WTC11 (cell line): Measurements from ENCODE around the gene FGF14. TPM values are rescaled to one million over a fixed set of nuclear protein-coding genes. Genes with fewer than 3 reads are reported as not detected.

ENCODE experiments used
- ATAC-seq: fragments of 200-7000 bp; cut with Tn5 transposase; 2 replicates; pipeline ENCODE4 v1.10.0; 2021; ENCODE audit warnings: mild to moderate bottlenecking, moderate library complexity
- CTCF ChIA-PET: fragments of 300-600 bp; sonication (Branson Sonifier 250); formaldehyde crosslinking; loops from one replicate; lab custom pipeline; 2021; ENCODE audit warnings: antibody characterized with exemption; lab: Charles Lee
- POLR2A ChIA-PET: fragments of 350-600 bp; sonication (Branson Sonifier 250); formaldehyde crosslinking; loops from one replicate; lab custom pipeline; 2021; ENCODE audit warnings: antibody characterized with exemption; lab: Charles Lee
- DNase-seq: peaks from one replicate; pipeline ENCODE4 v3.0.0; 2021; ENCODE audit warnings: low spot score
- H3K27ac Mint-ChIP-seq: 2 replicates; pipeline ENCODE4 v1.8.0; 2021; ENCODE audit warnings: mixed read lengths
- H3K27me3 Mint-ChIP-seq: 2 replicates; pipeline ENCODE4 v1.8.0; 2021; ENCODE audit warnings: low read depth, mild to moderate bottlenecking, moderate library complexity, mixed read lengths
- H3K36me3 Mint-ChIP-seq: 2 replicates; pipeline ENCODE4 v1.8.0; 2021; ENCODE audit warnings: mixed read lengths
- H3K4me1 Mint-ChIP-seq: 2 replicates; pipeline ENCODE4 v1.8.0; 2022; ENCODE audit warnings: mixed read lengths
- H3K4me3 Mint-ChIP-seq: 2 replicates; pipeline ENCODE4 v1.8.0; 2021; ENCODE audit warnings: mild to moderate bottlenecking, moderate library complexity, mixed read lengths
- H3K9me3 Mint-ChIP-seq: 2 replicates; pipeline ENCODE4 v1.8.0; 2021; ENCODE audit warnings: mixed read lengths
- ARID4B ChIP-seq: sonication (generic); formaldehyde crosslinking; IDR thresholded peaks from 2 replicates; pipeline ENCODE4 v1.8.0; 2023; ENCODE audit warnings: missing genetic modification reagents, mild to moderate bottlenecking, borderline replicate concordance
- CREB1 ChIP-seq: sonication (generic); formaldehyde crosslinking; IDR thresholded peaks from 2 replicates; pipeline ENCODE4 v1.8.0; 2023; ENCODE audit warnings: mild to moderate bottlenecking, missing genetic modification reagents
- EMX1 ChIP-seq: fragments of 250-450 bp; sonication (Bioruptor Pico); IDR thresholded peaks from 2 replicates; pipeline ENCODE4 v1.8.0; 2021; ENCODE audit warnings: mild to moderate bottlenecking
- FOXK1 ChIP-seq: sonication (generic); formaldehyde crosslinking; IDR thresholded peaks from 2 replicates; pipeline ENCODE4 v1.8.0; 2022; ENCODE audit warnings: mild to moderate bottlenecking, moderate library complexity, missing genetic modification reagents
- HMGA2 ChIP-seq: fragments of 250-450 bp; sonication (Bioruptor Pico); IDR thresholded peaks from 2 replicates; pipeline ENCODE4 v1.4.0; 2021; ENCODE audit warnings: mild to moderate bottlenecking, moderate library complexity
- JAZF1 ChIP-seq: fragments of 250-450 bp; sonication (Bioruptor Pico); IDR thresholded peaks from 2 replicates; pipeline ENCODE4 v1.9.0; 2021; ENCODE audit warnings: moderate library complexity, mild to moderate bottlenecking, inconsistent platforms
- MXD4 ChIP-seq: fragments of 250-450 bp; sonication (Bioruptor Pico); IDR thresholded peaks from 2 replicates; pipeline ENCODE4 v1.8.0; 2021; ENCODE audit warnings: mild to moderate bottlenecking, moderate library complexity, borderline replicate concordance
- OVOL2 ChIP-seq: fragments of 250-450 bp; sonication (Bioruptor Pico); IDR thresholded peaks from 2 replicates; pipeline ENCODE4 v1.9.0; 2021; ENCODE audit warnings: mild to moderate bottlenecking, borderline replicate concordance
- PRRX2 ChIP-seq: fragments of 250-450 bp; sonication (Bioruptor Pico); IDR thresholded peaks from 2 replicates; pipeline ENCODE4 v1.8.0; 2021; ENCODE audit warnings: mild to moderate bottlenecking
- USF2 ChIP-seq: sonication (generic); formaldehyde crosslinking; IDR thresholded peaks from 2 replicates; pipeline ENCODE4 v1.8.1; 2023; ENCODE audit warnings: mild to moderate bottlenecking, missing genetic modification reagents, moderate library complexity
- ZNF138 ChIP-seq: sonication (generic); formaldehyde crosslinking; conservative IDR thresholded peaks from 2 replicates; pipeline ENCODE4 v1.8.1; 2022; ENCODE audit warnings: mild to moderate bottlenecking, moderate library complexity, missing genetic modification reagents
- ZNF263 ChIP-seq: sonication (generic); formaldehyde crosslinking; IDR thresholded peaks from 2 replicates; pipeline ENCODE4 v1.8.1; 2022; ENCODE audit warnings: low read depth, mild to moderate bottlenecking, moderate library complexity, missing genetic modification reagents
- ZNF317 ChIP-seq: sonication (generic); formaldehyde crosslinking; IDR thresholded peaks from 2 replicates; pipeline ENCODE4 v1.8.1; 2023; ENCODE audit warnings: low read depth, mild to moderate bottlenecking, moderate library complexity, missing genetic modification reagents, borderline replicate concordance
- total RNA-seq: library from RNA; stranded (reverse); gene quantifications from 3 replicates; pipeline ENCODE4 v1.2.3, GENCODE V29; 2021
- TF ChIP-seq, protein P1 (sequence below): sonication (generic); formaldehyde crosslinking; IDR thresholded peaks from 2 replicates; pipeline ENCODE4 v1.8.1; 2022; ENCODE audit warnings: low read depth, mild to moderate bottlenecking, moderate library complexity, missing genetic modification reagents, borderline replicate concordance
- TF ChIP-seq, protein P2 (sequence below): sonication (generic); formaldehyde crosslinking; IDR thresholded peaks from 2 replicates; pipeline ENCODE4 v1.8.1; 2023; ENCODE audit warnings: mild to moderate bottlenecking, missing genetic modification reagents

Gene FGF14
- total RNA-seq, 1 experiment from 2014 or later, result 0.28 TPM

DNA sequence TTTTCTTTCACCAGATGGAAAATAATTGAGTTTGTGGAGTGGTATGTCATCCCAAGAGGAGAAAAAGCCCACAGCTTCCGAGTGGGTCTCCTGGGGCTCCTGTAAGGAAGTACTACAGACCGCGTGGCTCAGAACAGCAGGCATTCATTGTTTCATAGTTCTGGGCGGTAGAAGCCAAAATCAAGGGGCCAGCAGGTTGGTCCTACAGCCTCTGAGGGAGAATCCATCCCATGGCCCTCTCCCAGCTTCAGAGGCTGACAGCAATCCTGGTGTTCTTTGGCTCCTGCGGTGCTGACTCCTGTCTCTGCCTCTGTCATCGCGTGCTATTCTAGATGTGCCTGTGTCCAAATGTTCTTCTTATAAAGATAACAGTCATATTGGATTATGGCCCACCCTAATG is 362.6 kb downstream of the FGF14 start:
- ChIA-PET CTCF (no interaction called here), POLR2A (no interaction called here)
- Mint-ChIP-seq H3K4me1 (peaks cover 4% of the 10 kb centered on the region), H3K4me3 (no peak overlapping the region)
- peak; percentile 62; the same call in 1 of the 2 replicates for ATAC-seq
- no peak for TF ChIP-seq EMX1
- no peak for TF ChIP-seq JAZF1 (CRISPR knock-in tag)
- TF ChIP-seq, protein P1, sequence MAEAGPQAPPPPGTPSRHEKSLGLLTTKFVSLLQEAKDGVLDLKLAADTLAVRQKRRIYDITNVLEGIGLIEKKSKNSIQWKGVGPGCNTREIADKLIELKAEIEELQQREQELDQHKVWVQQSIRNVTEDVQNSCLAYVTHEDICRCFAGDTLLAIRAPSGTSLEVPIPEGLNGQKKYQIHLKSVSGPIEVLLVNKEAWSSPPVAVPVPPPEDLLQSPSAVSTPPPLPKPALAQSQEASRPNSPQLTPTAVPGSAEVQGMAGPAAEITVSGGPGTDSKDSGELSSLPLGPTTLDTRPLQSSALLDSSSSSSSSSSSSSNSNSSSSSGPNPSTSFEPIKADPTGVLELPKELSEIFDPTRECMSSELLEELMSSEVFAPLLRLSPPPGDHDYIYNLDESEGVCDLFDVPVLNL (CRISPR knock-in tag), result no peak
- no peak for TF ChIP-seq ZNF317
- no peak for TF ChIP-seq ARID4B
- no peak for TF ChIP-seq FOXK1
- TF ChIP-seq USF2 (CRISPR knock-in tag), result no peak
- no peak for TF ChIP-seq MXD4
- TF ChIP-seq, all 79 proteins: peak for 0
- Mint-ChIP-seq H3K9me3 (no peaks in the 10 kb centered on the region), H3K36me3 (no peaks in the 10 kb centered on the region), H3K27me3 (no peaks in the 10 kb centered on the region), H3K27ac (no peak overlapping the region)
- no peak for DNase-seq

DNA sequence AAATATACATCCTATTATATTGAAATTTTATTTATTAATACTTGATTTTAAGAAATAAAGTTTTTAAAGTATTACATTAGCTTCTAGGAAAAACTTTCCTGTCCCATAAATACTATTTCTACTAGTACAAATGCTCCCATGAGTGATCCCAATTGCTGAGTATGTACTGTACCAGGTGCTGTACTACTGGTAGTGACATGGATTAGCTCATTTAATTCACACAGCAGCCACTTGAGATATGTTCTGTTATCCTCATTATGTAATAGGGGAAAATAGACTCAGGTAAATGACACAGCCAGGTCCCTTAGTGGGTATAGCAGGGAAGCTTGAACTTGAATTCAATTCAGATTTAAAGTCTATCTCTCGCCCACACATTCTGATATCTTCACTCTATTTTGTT is 363.1 kb downstream of the FGF14 start:
- ChIA-PET POLR2A (no interaction called here), CTCF (no interaction called here)
- TF ChIP-seq HMGA2 (CRISPR knock-in tag) (peak; percentile 66; the same call in 1 of the 2 replicates), ZNF317 (no peak), CREB1 (CRISPR knock-in tag) (no peak), ZNF138 (CRISPR knock-in tag) (no peak), OVOL2 (CRISPR knock-in tag) (no peak), PRRX2 (CRISPR knock-in tag) (no peak), ZNF263 (CRISPR knock-in tag) (no peak)
- TF ChIP-seq, protein P1 (CRISPR knock-in tag), result no peak
- TF ChIP-seq, protein P2, sequence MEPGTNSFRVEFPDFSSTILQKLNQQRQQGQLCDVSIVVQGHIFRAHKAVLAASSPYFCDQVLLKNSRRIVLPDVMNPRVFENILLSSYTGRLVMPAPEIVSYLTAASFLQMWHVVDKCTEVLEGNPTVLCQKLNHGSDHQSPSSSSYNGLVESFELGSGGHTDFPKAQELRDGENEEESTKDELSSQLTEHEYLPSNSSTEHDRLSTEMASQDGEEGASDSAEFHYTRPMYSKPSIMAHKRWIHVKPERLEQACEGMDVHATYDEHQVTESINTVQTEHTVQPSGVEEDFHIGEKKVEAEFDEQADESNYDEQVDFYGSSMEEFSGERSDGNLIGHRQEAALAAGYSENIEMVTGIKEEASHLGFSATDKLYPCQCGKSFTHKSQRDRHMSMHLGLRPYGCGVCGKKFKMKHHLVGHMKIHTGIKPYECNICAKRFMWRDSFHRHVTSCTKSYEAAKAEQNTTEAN (CRISPR knock-in tag), result no peak
- Mint-ChIP-seq H3K27me3 (no peaks in the 10 kb centered on the region), H3K4me3 (no peak overlapping the region), H3K27ac (no peak overlapping the region), H3K36me3 (no peaks in the 10 kb centered on the region), H3K4me1 (peaks cover 9% of the 10 kb centered on the region), H3K9me3 (no peaks in the 10 kb centered on the region)
- no peak for DNase-seq
- ATAC-seq, result no peak
